CD4-positive, alpha-beta T cell treated with Interferon gamma for 1 hour (primary cell): Measurements from ENCODE around the gene TNXB.
"Not testable (repeated sequence)": the region's sequence is repeated elsewhere in the genome, so short reads cannot be mapped to it uniquely, and the experiment has no call there.

Source experiments
- DNase-seq: peaks from one replicate; pipeline ENCODE4 v3.0.0-alpha.2; 2020

The TNXB gene

GRCh38 chr6:32108727-32109113 is 418 bp downstream of the TNXB start:
- DNase-seq = no peak

GRCh38 chr6:32108094-32108627 is 977 bp downstream of the TNXB start:
- no peak for DNase-seq

GRCh38 chr6:32107406-32107805 is 1.7 kb downstream of the TNXB start:
- no peak for DNase-seq

- DNase-seq = no peak
Observed at GRCh38 chr6:32105433-32105832, 3.7 kb downstream of the TNXB start.

GRCh38 chr6:32102255-32102654 is 6.9 kb downstream of the TNXB start:
- DNase-seq = no peak

GRCh38 chr6:32100251-32100650 is 8.9 kb downstream of the TNXB start:
- DNase-seq = not testable (repeated sequence)

- DNase-seq = no peak
Observed at GRCh38 chr6:32097364-32097763, 11.8 kb downstream of the TNXB start.

- no peak for DNase-seq
Observed at GRCh38 chr6:32096394-32097258, 12.5 kb downstream of the TNXB start.

- DNase-seq = no peak
Observed at GRCh38 chr6:32096087-32096393, 13.1 kb downstream of the TNXB start.

GRCh38 chr6:32095338-32096086 is 13.6 kb downstream of the TNXB start:
- no peak for DNase-seq

- DNase-seq = no peak
Observed at GRCh38 chr6:32092760-32093497, 16.2 kb downstream of the TNXB start.

- DNase-seq = no peak
Observed at GRCh38 chr6:32089082-32089828, 19.9 kb downstream of the TNXB start.

- DNase-seq = no peak
Observed at GRCh38 chr6:32088487-32089049, 20.6 kb downstream of the TNXB start.

GRCh38 chr6:32087574-32088486 is 21.3 kb downstream of the TNXB start:
- peak; percentile 70 for DNase-seq

GRCh38 chr6:32086661-32087573 is 22.2 kb downstream of the TNXB start:
- DNase-seq = no peak

- DNase-seq = no peak
Observed at GRCh38 chr6:32085759-32086459, 23.2 kb downstream of the TNXB start.

GRCh38 chr6:32084780-32085179 is 24.4 kb downstream of the TNXB start:
- no peak for DNase-seq

- DNase-seq = no peak
Observed at GRCh38 chr6:32083812-32084768, 25.0 kb downstream of the TNXB start.
